Dedifferentiated amniotic fluid mesenchymal stem cell (primary cell): ENCODE measurements around the gene FAM50B.

ENCODE experiments used
- DNase-seq: peaks from one replicate; pipeline ENCODE4 v3.0.0-alpha.2; 2016; ENCODE audit errors: extremely low spot score

The FAM50B gene

DNA sequence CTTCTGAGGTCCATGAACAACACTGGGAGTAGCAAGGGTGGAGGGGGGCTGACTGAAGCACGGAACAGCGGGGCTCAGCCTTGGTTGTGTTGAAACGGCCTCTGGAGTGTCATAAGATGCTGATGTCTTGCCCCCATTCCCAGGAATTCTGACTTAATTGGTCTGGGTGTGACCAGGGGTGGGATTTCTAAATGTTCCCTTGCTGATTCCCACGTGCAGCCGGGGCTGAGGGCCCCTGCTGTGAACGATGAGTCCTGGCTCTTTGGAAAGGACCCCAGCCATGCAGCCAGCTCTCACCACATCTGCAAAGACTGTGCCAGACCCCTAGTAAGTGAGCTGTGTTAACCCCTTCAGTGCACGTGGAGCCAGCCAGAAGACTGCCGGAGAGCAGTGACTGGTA is 28.6 kb upstream of the FAM50B start:
- DNase-seq, result no peak

DNA sequence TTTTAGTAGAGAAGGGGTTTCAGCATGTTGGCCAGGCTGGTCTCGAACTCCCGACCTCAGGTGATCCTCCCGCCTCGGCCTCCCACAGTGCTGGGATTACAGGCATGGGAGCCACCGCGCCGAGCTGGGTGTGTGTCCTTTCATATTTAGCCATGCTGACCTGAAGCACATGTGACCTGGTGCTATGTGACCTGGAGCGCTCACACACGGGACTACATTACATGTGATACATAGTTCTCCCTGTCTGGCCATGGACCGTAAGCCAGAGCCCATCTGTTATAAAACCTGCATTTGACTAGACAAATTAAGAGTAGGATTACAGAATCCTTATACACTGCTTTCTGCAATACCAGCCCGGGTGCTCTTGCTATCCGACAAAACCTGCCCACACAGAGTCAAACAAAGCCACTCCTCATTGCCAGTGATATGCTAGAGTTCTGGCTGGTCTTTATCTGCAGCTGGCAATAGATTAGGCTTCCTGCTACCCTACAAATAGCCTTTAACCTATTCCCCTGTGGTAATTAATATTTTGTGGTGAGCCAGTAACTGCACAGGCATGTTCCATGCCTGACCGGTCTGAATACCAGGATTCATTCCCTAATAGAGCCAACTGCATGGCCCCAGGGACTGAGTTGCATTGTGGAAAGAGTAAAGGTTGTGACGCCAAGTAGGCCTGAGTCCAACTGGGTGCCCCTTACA is 26.3 kb upstream of the FAM50B start:
- no peak for DNase-seq

DNA sequence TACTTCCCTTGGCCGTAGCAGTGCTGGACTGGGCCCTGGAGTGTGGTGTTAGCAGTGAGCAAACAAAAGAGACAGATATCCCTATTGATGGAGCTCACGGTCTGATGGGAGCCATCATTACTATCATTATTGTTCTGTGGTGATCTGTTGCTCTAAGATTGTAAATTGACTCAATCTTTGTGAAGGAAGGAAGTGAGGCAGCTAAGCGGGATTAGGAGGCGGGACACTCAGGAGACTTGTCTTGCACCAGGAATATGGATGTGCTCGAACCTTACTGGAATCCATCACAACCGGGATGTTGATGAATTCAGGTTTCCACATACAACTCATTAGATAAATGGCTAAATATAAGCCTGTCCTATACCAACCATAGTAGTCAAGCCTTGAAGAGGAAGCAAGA is 25.5 kb upstream of the FAM50B start:
- DNase-seq, result no peak

DNA sequence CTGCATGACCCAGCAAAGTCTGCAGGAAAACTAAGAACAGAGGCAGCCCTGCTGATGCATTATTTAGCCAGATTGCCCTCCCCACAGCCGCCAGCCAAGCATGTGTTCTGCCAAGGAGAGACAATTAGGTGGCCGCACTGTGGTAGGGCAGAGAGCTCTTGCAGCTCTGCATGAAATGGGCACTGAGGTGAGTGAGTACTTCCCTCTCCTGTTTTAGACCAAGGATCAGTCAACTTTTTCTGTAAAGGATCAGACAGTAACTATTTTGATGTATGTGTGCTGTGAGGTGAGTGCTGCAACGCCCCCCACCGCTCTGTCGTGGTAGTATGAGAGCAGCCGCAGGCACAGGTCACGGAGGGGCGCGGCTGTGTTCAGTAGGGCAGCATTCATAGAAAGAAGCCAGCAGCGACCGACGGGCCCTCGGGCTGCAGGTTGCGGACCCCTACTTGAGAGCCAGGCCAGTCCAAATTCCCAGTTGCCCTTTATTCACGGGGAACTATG is 23.8 kb upstream of the FAM50B start:
- no peak for DNase-seq

DNA sequence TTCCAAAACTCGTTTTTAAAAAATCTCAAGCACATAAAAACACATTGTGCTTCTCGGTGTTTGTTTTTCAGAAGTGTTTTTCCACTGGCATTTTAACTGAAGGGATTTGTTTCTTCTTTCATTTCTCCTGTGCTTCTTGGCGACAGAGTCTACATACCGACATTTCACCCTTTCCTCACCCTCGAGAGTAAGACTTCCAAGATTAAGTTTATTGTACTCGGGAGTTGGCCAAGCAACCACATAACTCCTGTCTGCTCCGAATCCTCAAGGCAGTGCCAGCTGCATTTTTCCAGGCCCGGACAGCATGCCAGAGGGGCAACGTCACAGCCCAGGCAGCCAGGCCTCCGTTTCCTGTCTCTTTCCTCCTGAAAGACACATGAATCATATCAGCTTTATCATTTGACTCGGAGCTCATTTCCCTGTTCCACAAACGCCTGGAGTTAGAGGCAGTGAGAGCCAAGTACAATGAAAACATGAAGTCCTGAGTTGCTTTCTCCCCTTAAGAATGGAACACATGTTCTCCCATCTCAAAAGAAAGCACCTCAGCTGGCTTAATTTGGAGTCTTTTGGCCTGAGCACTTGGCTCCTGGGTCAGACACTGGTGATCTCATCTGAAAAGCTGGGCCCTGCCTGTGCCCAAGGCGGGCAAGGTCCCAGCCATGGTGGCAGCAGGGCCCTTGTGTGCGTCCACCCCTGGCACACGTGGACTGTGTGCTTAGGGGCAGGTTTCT is 23.2 kb upstream of the FAM50B start:
- DNase-seq, result peak; percentile 97

DNA sequence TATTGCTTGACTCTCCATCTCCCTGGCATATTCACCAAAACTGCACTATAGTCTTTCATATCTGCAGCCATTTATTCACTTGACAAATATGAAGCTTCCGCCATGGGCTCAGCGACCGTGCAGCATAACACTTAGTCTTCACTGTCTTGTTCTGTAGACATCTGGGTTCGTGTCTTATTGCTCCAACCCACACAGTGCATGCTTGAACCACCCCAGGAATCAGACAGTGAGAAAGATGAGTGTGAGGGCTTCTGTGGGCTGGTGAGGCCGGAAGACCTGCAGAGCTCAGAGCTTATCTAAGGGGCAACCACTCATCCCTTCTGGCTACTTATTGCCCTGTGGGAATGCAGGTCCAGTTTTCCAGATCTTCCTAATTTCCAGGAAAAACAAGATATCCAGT is 19.9 kb upstream of the FAM50B start:
- no peak for DNase-seq

DNA sequence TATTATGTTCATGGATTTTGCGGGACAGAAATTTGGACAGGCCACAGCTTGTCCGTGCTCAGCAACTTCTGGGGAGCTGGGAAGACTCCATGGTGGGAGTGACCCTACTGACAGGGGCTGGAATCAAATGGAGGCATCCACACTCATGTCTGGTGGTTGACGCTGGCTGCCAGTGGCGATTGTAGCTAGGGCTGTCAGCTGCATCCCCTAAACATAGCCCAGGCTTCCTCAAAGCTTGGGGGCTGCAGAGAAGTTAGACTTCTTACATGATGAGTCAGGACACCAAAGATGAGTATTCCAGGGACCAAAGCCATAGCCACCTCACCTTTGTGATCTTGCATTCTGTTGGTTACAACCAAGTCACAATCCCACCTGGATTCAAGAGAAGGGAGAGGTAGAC is 18.4 kb upstream of the FAM50B start:
- no peak for DNase-seq

DNA sequence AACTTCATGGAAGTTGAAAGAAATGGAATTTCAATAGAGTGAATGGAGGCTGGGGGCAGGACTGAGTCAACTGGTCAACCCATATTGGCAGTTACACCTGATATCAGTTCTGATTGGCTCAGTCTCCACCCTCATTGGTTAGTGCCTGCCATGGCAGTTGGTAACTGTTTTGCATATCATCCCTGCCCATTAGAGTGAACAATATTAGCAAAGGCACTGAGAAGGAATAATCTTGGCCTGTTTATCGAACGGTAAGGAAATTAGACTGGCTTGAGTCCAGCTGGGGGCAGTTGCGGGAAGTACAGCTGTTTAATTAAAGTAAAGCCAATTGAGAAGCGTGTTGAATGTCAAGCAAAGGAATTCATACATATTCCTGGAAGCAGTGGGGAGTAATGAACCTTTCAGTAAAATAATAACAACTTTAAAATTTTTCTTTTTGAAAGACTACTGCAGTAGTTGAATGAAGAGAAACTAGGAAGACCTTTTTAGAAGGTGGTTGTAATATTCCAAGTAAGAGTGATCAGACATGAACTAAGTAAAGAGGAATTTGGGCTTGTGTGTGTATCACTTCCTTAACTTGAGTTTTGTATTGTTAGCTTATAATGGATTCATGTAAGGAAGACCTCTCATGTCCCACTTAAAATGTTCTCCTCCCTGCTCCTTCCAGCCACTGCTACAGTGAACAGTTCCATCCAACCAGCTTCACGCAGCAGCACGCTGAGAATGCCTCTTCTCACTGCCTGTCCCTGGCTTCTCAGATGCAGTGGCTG is 17.2 kb upstream of the FAM50B start:
- no peak for DNase-seq

DNA sequence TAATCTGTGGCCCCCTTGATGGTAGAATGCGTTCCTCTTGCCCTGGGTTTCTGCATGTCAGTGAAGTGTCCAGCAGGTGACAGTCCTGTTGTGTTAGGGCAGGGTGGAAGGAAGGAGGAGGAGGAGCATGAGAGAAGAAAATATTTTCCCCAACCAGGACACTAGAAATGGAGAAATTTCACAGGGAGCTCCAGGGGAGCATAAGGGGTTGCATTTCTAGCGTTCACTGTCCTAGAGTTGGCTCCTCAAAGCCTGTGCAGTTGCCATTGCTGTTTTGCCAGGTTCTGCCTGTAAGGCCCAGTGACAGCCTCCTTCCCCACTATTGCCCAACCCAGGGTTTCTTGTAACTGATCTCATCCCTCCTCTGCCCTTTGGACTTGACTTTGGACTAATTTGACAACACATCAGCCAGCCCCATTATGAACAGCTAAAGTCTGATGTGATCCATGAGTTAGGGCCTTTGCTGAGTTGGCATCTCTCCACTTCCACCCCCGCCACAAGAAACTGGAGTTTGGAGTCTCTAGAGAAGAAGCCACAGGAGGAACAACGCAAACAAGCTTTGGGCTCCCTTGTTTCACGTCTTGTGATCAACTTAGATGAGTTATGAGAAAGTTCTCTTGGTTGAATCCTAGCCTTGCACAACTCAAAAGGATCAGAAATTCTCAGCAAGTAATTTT is 14.0 kb upstream of the FAM50B start:
- DNase-seq, result no peak

DNA sequence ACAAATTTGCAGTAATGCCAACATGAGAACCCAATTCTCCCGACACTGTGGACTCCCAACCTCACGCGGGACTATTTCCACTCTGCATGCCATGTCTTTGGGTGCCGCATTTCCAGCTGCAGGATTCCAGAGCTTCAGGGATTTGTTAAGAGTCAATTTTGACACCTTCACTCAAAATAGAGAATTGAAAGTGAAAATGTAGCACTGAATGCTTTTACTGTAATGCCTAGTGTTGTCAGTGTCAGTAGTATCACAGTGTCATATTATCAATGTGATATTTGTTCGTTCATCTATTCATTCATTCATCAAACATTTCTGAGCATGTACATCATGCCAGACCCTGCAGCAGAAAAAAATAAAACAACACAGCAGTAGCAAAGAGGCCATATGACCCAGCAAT is 13.4 kb upstream of the FAM50B start:
- DNase-seq, result no peak

DNA sequence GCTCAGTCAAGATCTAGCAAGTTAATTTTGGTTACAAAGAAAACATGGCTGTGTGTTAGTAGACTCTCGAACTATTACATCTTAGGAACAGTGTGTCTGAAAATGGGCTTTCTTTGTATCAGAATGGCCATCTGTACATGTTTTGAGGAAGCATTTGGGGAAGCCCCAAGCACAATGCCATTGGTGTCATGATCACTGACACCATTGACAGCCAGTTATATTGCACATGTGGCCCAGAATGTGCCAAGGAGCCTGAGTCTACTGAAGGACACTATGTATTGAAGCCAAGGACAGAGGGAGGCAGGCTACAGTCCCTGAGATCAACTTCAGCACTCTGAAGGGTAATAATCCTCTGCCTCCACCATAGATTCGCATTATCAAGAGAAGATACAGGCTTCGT is 12.6 kb upstream of the FAM50B start:
- no peak for DNase-seq

DNA sequence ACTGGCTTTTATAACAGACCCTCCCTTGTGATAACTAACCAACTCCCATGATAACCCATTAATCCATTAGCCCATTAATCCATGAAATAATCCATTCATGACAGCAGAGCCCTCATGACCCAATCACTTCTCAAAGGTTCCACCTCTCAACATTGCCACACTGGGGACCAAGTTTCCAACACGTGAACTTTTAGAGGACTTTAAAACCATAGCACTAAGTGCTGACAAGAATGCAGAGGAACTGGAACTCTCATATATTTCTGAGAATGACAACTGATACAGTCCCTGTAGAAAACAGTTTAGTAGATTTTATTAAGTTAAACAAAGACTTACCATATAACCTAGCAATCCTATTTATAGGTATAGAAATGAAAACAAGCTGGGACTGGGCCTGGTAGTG is 11.4 kb upstream of the FAM50B start:
- no peak for DNase-seq

DNA sequence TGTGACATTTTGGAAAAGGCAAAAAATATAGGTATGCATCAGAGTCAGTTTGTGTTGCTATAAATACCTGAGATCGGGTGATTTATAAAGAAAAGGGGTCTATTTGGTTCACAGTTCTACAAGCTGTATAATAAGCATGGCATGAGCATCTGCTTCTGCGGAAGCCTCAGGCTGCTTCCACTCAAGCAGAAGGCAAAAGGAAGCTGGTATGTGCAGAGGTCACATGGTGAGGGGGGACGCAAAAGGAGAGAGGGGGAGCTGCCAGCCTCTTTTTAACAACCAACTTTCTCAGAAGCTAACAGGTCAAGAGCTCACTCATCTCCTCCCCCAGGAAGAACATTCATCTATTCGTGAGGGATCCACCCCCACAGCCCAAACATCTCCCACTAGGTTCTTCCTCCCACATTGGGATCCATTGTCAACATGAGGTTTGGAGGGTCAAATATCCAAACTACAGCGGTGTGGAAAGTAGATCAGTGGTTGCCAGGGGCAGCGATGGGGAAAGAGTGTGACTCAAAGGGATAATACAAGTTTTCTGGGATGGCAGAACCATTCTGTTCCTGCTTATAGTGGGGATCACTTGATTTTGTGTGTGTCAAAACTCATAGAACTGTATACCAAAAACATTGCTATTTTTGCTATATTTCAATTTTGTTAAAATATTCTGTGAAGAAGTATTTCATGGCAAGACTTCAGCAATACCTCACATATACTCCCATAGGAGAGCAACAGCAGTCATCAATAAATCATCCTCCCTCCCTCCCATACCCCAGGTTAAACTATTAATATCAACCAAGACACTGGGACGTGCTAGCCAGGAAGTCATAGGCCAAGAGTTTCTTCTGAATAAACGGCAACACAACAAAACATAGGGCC is 9.9 kb upstream of the FAM50B start:
- no peak for DNase-seq

DNA sequence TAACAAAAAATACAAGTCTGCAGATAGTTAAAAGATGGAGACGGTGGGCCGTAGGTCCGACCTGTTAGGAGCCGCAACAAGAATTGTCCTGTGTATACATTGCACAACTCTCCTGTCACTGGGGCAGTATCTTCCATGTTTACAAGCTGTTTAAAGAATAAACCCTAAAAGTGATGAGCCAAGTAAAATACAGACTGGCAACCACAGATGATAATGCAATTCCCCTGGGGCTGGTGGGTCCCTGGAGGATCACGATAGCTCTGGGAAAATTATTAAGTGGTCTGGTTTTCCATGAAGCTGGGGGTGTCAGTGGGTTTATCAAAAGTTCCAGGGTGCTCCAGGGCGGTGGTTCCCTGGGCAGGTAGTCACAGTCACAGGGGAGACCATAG is 8.1 kb upstream of the FAM50B start:
- DNase-seq, result no peak

DNA sequence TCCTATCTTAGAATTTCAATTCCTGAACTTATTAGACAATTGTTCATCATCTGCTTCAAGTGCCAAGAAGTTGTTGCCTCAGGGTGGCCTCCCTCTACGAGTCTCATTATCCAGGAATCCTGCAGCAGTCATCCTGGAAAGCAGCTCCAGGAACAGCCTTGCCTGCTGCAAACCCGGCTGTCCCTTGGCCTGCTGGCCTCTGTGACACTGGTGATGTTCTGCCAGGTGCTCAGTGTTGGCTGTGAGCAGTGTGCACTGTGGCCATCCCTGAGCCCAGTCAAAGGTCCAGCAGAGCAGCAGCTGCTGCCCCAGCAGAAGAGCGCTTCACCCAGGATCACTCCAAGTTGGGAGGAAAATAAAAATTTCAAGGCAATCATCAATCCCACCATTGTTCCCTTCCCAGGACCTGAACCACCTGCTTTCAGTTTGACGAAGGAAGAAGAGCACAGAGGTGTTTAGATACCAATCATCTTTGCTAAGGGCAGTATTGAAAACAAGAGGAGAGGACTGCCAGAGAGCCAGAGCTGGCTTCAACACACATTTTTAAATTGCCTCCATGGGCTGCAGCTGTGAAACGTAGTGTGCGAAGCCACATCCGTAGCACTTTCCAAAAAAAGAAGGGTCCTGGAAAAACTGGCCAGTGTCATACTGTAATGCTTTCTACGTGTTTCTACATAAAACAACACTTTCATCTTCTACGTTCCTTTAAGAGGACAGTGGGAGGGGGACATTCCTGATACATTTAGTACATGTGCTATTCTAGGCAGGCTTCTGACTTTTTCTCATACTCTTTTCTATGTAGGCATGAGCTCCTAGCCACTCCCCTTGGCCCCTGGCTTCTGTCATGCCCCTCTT is 7.2 kb upstream of the FAM50B start:
- DNase-seq, result peak; percentile 74

DNA sequence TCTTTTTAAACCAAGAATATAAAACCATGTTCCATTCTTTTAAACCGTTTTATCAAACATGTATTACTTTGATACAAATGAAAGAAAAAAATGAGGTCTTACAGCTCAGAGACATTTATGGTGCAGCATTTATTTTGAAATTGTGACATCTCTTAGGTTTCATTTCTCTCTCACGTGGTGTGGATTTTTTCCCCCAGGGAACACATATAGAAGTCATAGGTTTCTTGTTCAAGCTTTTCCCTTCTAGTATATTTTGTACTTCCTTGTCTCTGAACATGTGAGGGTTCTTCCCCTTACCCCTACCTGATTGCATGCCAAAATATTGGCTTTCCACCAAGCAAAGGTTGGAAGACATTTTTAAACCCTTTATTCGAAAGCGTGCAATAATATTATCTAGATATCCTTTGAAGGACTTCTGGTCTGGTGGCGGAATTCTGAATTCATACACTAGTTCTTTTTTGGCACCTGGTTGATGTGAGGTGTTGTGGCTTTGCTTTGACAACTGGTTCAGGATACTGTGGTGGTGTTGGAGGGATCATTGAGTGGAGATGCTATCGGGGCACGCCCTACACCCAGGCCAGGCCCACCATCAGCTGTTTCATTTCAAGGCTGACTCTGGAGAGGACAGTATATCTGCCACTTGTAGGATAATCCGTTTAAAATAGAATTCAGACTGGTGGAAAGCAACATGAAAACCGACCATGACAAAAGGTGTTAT is 5.6 kb upstream of the FAM50B start:
- DNase-seq, result no peak

DNA sequence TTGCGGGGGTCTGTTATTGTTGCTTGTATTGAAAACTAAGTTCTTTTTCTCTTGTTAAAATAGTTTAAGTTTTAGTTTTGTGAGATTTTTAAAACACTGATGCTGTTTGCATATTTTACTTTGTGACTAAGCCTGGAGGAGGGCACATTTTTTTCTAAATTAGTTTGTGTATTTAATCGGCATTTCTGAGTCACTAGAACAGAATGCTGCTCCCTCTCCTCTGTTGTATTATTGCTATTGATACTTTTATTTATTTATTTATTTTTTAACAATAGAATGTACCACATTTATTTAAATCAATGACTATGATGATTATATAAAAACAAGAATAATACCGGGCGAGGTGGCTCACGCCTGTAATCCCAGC is 5.1 kb upstream of the FAM50B start:
- DNase-seq, result peak; percentile 77

DNA sequence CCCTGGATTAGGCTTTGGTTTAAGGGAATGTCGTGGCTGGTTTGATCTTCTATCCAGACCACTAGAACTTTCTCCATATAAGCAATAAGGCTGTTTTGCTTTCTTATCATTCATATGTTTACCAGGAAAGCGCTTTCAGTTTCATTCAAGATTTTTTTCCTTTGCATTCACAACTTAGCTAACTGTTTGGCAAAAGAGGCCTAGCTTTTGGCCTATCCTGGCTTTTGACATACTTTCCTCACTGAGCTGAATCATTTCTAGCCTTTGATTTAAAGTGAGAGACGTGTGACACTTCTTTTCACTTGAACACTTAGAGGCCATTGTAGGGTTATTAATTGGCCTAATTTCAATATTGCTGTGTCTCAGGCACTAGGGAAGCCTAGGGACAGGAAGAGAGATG is 1.7 kb upstream of the FAM50B start:
- no peak for DNase-seq

DNA sequence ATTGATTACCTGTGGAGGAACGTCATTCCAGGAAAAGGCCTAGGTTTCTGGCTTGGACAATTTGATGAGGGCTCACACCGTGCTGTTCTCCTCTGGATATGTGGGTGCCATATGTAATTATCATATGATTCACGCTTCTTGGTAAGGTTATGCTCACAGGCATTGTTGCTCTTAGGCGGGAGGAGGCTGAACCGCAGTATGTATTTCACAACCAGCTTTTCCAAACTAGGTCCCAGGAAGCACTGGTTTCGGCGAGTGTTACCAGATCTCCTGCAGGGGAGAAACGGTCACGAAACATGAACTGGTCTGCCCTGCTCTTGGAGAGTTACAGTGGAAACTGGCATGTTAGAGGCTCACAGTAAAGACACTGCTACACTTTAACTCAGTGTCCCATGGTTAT is 793 bp upstream of the FAM50B start:
- DNase-seq, result no peak
